AG09309 (cell line): ENCODE results near the gene HNRNPA2B1.

Experiments
- DNase-seq: peaks from one replicate; pipeline ENCODE4 v3.0.0-alpha.2; 2010; ENCODE audit warnings: low read depth
- H3K4me3 ChIP-seq: 2 replicates; pipeline ENCODE4 v1.5.1; 2011; ENCODE audit warnings: mild to moderate bottlenecking, low read depth, low read length, moderate library complexity; ENCODE audit not compliant: control insufficient read depth
- TF ChIP-seq, protein P1 (sequence below): IDR thresholded peaks from 2 replicates; pipeline ENCODE4 v1.5.1; 2011; ENCODE audit warnings: mild to moderate bottlenecking, low read depth, low read length, inconsistent platforms; ENCODE audit not compliant: insufficient read depth, control insufficient read depth; ENCODE audit errors: missing control alignments

HNRNPA2B1 gene

DNA sequence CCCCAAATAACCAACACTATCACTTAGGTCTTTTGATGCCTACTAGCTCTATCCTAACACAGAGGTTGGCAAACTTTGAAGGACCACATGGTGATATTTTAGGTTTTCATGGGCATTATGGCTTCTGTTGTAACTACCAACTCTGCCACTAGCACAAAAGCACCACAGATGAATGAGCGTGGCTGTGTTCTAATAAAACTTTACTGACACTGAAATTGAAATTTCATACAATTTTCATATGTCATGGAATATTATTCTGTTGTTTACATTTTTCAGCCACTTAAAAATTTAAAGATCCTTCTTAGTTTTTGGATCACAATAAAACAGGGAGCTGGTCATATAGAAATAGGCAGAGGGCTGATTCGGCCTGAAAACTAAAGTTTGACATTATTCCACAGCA is 27.4 kb upstream of the HNRNPA2B1 start:
- H3K4me3 ChIP-seq, result no peak overlapping the region
- no peak for DNase-seq
- TF ChIP-seq, protein P1, sequence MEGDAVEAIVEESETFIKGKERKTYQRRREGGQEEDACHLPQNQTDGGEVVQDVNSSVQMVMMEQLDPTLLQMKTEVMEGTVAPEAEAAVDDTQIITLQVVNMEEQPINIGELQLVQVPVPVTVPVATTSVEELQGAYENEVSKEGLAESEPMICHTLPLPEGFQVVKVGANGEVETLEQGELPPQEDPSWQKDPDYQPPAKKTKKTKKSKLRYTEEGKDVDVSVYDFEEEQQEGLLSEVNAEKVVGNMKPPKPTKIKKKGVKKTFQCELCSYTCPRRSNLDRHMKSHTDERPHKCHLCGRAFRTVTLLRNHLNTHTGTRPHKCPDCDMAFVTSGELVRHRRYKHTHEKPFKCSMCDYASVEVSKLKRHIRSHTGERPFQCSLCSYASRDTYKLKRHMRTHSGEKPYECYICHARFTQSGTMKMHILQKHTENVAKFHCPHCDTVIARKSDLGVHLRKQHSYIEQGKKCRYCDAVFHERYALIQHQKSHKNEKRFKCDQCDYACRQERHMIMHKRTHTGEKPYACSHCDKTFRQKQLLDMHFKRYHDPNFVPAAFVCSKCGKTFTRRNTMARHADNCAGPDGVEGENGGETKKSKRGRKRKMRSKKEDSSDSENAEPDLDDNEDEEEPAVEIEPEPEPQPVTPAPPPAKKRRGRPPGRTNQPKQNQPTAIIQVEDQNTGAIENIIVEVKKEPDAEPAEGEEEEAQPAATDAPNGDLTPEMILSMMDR, result no peak

DNA sequence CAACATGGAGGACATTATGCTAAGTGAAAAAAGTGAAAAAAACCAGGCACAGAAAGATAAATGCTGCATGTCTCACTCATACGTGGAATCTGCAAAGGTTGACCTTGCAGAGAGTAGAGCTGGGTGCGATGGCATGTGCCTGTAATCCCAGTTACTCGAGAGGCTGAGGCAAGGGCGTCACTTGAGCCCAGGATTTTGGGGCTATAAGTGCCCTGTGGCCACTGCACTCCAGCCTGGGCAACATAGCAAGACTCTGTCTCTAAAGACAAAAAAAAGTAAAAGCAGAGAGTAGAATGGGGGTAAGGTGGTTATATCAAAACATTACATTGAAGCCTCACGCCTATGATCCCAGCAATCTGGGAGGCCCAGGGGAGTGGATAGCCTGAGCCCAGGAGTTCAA is 23.8 kb upstream of the HNRNPA2B1 start:
- no peak overlapping the region for H3K4me3 ChIP-seq
- TF ChIP-seq, protein P1, result no peak

DNA sequence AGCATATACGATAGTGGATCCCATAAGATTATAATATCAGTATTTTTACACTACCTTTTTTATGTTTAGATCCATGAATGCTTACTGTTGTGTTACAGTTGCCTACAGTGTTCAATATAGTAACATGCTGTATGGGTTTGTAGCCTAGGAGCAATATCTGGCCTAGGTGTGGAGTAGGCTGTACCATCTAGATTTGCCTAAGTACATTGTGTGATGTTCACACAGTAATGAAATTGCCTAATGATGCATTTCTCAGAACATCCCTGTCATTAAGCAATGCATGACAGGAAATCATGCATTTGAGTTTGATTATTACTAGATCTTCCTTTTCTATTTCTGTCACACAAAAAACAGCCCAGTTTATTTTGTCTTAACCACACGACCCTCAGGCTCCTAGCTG is 15.5 kb upstream of the HNRNPA2B1 start:
- no peak overlapping the region for H3K4me3 ChIP-seq
- TF ChIP-seq, protein P1, result no peak
- DNase-seq, result no peak

More for the DNA sequence above, 23.8 kb upstream of the HNRNPA2B1 start:
- no peak for DNase-seq

DNA sequence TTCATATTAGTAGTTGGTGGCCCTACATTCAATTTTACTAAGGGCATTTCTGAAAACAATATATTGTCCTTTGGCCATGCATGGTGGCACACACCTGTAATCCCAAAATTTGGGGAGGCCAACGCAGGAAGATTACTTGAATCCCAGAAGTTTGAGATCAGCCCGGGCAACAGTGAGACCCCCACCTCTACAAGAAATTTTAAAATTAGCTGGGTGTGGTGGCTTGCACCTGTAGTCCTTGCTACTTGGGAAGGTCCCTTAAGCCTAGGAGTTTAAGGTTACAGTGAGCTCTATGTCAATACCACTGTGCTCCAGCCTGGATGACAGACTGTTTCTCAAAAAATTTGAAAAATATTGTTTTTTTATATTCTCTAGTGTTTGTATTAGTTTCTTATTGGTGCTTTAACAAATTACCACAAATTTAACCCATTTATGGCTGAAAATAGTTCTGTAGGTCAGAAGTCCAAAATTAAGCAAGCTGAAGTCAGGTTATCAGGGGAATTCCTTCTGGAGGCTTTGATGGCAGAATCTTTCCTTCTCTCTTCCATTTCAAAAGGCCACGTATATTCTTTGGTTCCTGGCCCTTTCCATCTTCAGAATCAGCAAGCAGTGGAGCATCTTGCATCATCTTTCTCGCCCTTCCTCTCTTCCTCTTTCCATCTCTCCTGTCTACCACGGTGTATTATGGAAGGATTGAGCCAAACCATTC is 13.4 kb upstream of the HNRNPA2B1 start:
- H3K4me3 ChIP-seq, result no peak overlapping the region
- TF ChIP-seq, protein P1, result no peak
- DNase-seq, result no peak

DNA sequence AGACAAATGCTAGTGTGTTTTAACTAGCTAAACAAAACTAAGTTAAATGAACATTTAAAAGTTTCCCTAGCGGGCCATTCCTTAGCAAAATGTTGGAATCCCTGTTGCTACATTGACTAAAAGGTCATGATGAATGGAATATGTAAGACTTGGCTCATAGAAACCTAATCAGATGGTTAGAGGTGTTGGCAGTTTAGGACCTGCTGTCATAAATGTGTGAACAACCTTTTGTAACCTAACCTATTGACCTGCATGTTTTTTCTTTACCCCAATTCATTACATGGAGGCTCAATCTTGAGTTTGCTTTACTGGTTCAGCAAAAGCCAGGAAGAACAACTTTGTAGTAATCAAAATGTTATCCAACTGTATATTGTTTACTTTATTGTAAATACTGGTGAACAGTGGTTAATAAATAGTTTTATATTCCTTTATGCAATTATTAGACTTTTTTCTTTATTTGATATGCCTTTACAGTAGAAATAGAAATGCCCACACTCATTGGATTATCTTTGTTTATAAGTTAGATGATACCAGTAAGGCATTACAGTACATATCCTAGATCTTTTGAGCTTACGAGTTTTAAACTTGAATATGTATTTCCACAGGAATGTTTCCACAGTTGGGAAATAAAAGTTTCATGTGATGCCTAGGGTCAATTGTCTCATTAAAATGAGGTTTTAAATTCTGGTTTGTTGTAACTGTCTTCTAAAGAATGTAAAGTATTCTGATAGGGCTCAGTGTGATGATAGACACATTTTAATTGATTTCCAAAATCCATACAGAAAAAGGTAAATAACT is 12.6 kb upstream of the HNRNPA2B1 start:
- no peak for DNase-seq
- TF ChIP-seq, protein P1, result no peak
- H3K4me3 ChIP-seq, result no peak overlapping the region

DNA sequence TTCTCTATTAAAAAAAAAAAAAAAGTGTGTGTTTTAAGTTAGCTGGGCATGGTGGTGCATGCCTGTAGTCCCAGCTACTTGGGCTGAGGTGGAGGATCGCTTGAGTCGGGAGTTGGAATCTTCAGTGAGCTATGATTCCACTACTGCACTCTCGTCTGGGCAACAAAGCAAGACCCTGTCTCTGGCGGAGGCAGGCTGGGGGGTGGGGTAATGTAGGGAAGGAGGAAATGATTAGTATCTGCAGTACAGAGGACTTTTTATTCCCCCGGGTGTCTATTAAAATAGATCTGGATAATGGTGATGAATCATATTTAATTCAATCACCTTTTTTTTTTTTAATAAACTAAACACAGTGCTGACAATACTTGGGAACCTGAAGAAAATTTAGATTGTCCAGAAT is 7.5 kb upstream of the HNRNPA2B1 start:
- TF ChIP-seq, protein P1, result no peak
- DNase-seq, result no peak
- H3K4me3 ChIP-seq, result no peak overlapping the region
